HepG2 (cell line): ENCODE results near the gene TCF12. TPM values are rescaled to one million over a fixed set of nuclear protein-coding genes. Genes with fewer than 3 reads are reported as not detected.

Experiments used
- CCDC6 ChIP-seq: sonication (generic); formaldehyde crosslinking; IDR thresholded peaks from 2 replicates; pipeline ENCODE4 v1.8.1; 2022; ENCODE audit warnings: mild to moderate bottlenecking, missing genetic modification reagents, moderate library complexity
- EHMT2 ChIP-seq: fragments of 200-600 bp; sonication (generic); IDR thresholded peaks from 2 replicates; pipeline ENCODE4 v1.7.0; 2017; ENCODE audit warnings: antibody characterized with exemption, low read depth, low read length, borderline replicate concordance
- GABPA ChIP-seq, 2 experiments: IDR thresholded peaks; 2 replicates each; pipeline ENCODE4 v1.6.1; 2011 to 2016; ENCODE audit warnings: low read depth in 2 of 2, low read length in 1 of 2, missing biosample characterization in 1 of 2, missing genetic modification characterization in 1 of 2
- HMG20A ChIP-seq: IDR thresholded peaks from 2 replicates; pipeline ENCODE4 v1.6.1; 2016; ENCODE audit warnings: borderline replicate concordance
- KLF9 ChIP-seq: IDR thresholded peaks from 2 replicates; pipeline ENCODE4 v1.6.1; 2016; ENCODE audit warnings: low read depth
- TBP ChIP-seq: sonication (generic); formaldehyde crosslinking; IDR thresholded peaks from 2 replicates; pipeline ENCODE4 v1.5.0; 2020; ENCODE audit warnings: missing genetic modification reagents
- ZBTB20 ChIP-seq: sonication (generic); formaldehyde crosslinking; IDR thresholded peaks from 2 replicates; pipeline ENCODE4 v1.8.1; 2023; ENCODE audit warnings: missing genetic modification reagents, low read depth, mild to moderate bottlenecking, borderline replicate concordance
- ZBTB37 ChIP-seq: sonication (generic); formaldehyde crosslinking; IDR thresholded peaks from 2 replicates; pipeline ENCODE4 v1.4.0; 2020; ENCODE audit warnings: mild to moderate bottlenecking, missing genetic modification reagents
- ZNF180 ChIP-seq: sonication (generic); formaldehyde crosslinking; IDR thresholded peaks from 2 replicates; pipeline ENCODE4 v1.4.0; 2020; ENCODE audit warnings: low read depth, missing genetic modification reagents, borderline replicate concordance
- ZNF232 ChIP-seq: sonication (generic); formaldehyde crosslinking; IDR thresholded peaks from 2 replicates; pipeline ENCODE4 v1.4.0; 2020; ENCODE audit warnings: missing genetic modification reagents, borderline replicate concordance
- ZNF407 ChIP-seq: sonication (generic); formaldehyde crosslinking; IDR thresholded peaks from one replicate; pipeline ENCODE4 v1.5.1; 2020; ENCODE audit warnings: mild to moderate bottlenecking, missing genetic modification reagents; ENCODE audit errors: not compliant biosample characterization
- ZNF451 ChIP-seq: sonication (generic); formaldehyde crosslinking; IDR thresholded peaks from 2 replicates; pipeline ENCODE4 v1.5.0; 2020; ENCODE audit warnings: mild to moderate bottlenecking, missing genetic modification reagents
- polyA plus RNA-seq, 8 experiments: library from polyadenylated mRNA; depleted of rRNA in 3 of 8; stranded (reverse) in 7 of 8; unstranded in 1 of 8; fragments of >200 nt; fragmentation: Illumina TruSeq in 4 of 8; extraction: Trizol in 4 of 8; gene quantifications; 2 replicates each; pipeline versions ENCODE4 v1.2.1 to v1.2.3, GENCODE V29; 2011 to 2016; ENCODE audit warnings: low read depth in 4 of 8, missing spikeins in 1 of 8, mixed read lengths in 1 of 8; ENCODE audit not compliant: insufficient read depth in 1 of 8
- total RNA-seq, 5 experiments: library from RNA; depleted of rRNA; stranded (reverse); fragments of >200 nt; fragmentation: Illumina TruSeq; extraction: Trizol; gene quantifications; 2 replicates each; pipeline ENCODE4 v1.2.3, GENCODE V29; 2016; ENCODE audit warnings: low read depth in 1 of 5
- TF ChIP-seq, protein P1 (sequence below): sonication (generic); formaldehyde crosslinking; IDR thresholded peaks from 2 replicates; pipeline ENCODE4 v1.9.0; 2021; ENCODE audit warnings: missing genetic modification reagents, borderline replicate concordance
- TF ChIP-seq, protein P2 (sequence below): sonication (generic); formaldehyde crosslinking; IDR thresholded peaks from 2 replicates; pipeline ENCODE4 v1.4.0; 2020; ENCODE audit warnings: missing genetic modification reagents

Gene TCF12
- total and polyA plus RNA-seq, 2 of the 13 experiments (the other 11 are each of a cell fraction or from before 2014, with no cell fraction given), result 48.6 to 51.1 TPM

- no peak for TF ChIP-seq GABPA (IDR thresholded peaks at IDR 0.05; ENCODE audit: low read depth, low read length)
- no peak for TF ChIP-seq GABPA (CRISPR knock-in tag; IDR thresholded peaks at IDR 0.05; ENCODE audit: low read depth)
- no peak for TF ChIP-seq ZBTB20 (CRISPR knock-in tag)
- no peak for TF ChIP-seq ZNF407
- TF ChIP-seq, protein P1, sequence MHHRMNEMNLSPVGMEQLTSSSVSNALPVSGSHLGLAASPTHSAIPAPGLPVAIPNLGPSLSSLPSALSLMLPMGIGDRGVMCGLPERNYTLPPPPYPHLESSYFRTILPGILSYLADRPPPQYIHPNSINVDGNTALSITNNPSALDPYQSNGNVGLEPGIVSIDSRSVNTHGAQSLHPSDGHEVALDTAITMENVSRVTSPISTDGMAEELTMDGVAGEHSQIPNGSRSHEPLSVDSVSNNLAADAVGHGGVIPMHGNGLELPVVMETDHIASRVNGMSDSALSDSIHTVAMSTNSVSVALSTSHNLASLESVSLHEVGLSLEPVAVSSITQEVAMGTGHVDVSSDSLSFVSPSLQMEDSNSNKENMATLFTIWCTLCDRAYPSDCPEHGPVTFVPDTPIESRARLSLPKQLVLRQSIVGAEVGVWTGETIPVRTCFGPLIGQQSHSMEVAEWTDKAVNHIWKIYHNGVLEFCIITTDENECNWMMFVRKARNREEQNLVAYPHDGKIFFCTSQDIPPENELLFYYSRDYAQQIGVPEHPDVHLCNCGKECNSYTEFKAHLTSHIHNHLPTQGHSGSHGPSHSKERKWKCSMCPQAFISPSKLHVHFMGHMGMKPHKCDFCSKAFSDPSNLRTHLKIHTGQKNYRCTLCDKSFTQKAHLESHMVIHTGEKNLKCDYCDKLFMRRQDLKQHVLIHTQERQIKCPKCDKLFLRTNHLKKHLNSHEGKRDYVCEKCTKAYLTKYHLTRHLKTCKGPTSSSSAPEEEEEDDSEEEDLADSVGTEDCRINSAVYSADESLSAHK (CRISPR knock-in tag), result no peak
- no peak for TF ChIP-seq EHMT2
- TF ChIP-seq ZNF180, result no peak
- no peak for TF ChIP-seq CCDC6 (CRISPR knock-in tag)
- no peak for TF ChIP-seq ZNF451 (CRISPR knock-in tag)
- no peak for TF ChIP-seq ZBTB37 (CRISPR knock-in tag)
- TF ChIP-seq HMG20A (CRISPR knock-in tag), result peak; percentile 67
- TF ChIP-seq TBP (CRISPR knock-in tag), result no peak
- TF ChIP-seq, protein P2, sequence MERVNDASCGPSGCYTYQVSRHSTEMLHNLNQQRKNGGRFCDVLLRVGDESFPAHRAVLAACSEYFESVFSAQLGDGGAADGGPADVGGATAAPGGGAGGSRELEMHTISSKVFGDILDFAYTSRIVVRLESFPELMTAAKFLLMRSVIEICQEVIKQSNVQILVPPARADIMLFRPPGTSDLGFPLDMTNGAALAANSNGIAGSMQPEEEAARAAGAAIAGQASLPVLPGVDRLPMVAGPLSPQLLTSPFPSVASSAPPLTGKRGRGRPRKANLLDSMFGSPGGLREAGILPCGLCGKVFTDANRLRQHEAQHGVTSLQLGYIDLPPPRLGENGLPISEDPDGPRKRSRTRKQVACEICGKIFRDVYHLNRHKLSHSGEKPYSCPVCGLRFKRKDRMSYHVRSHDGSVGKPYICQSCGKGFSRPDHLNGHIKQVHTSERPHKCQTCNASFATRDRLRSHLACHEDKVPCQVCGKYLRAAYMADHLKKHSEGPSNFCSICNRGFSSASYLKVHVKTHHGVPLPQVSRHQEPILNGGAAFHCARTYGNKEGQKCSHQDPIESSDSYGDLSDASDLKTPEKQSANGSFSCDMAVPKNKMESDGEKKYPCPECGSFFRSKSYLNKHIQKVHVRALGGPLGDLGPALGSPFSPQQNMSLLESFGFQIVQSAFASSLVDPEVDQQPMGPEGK (CRISPR knock-in tag), result peak; percentile 67
- no peak for TF ChIP-seq KLF9 (CRISPR knock-in tag)
- no peak for TF ChIP-seq ZNF232 (CRISPR knock-in tag)
Observed at GRCh38 chr15:57307527-57308169, 389.2 kb downstream of the TCF12 start (continued).
